Endothelial cell of umbilical vein (primary cell): Measurements from ENCODE around the gene MYH3. TPM values are rescaled to one million over a fixed set of nuclear protein-coding genes. Genes with fewer than 3 reads are reported as not detected.

Source experiments
- BruUV-seq: library from RNA; stranded (reverse); fragments of 400-500 nt; replicated peaks from 2 replicates; lab custom pipeline; 2021; lab: Mats Ljungman, UMichigan
- CTCF ChIA-PET: fragments of 300-600, 350-600 bp; sonication (Branson Sonifier 250); formaldehyde crosslinking; loops from one replicate; lab custom pipeline; 2021; ENCODE audit warnings: antibody characterized with exemption, inconsistent platforms; lab: Charles Lee
- POLR2A ChIA-PET: fragments of 300-600, 350-600 bp; sonication (Branson Sonifier 250); formaldehyde crosslinking; loops from one replicate; lab custom pipeline; 2021; ENCODE audit warnings: antibody characterized with exemption, inconsistent platforms; lab: Charles Lee
- DNase-seq: peaks from one replicate; pipeline ENCODE4 v3.0.0-alpha.2; 2011; ENCODE audit warnings: low read depth, low spot score
- FAIRE-seq: peaks from 2 replicates; lab custom pipeline; 2011; peaks lifted over from hg19 to GRCh38; lab: Jason Lieb, UNC
- H2AFZ ChIP-seq: 2 replicates; pipeline ENCODE4 v1.6.0; 2012; ENCODE audit warnings: low read depth, low read length, control low read depth, inconsistent platforms
- H3K27ac ChIP-seq: 2 replicates; pipeline ENCODE4 v1.5.1; 2011; ENCODE audit warnings: low read depth, mild to moderate bottlenecking, control low read depth, low read length, moderate library complexity; ENCODE audit not compliant: insufficient read depth
- H3K27me3 ChIP-seq, 2 experiments: 2 replicates each; pipeline versions ENCODE4 v1.6.0 to v1.6.1; 2011; ENCODE audit warnings: low read length in 2 of 2, mixed read lengths in 1 of 2; ENCODE audit not compliant: control insufficient read depth in 2 of 2, insufficient read depth in 2 of 2
- H3K36me3 ChIP-seq, 2 experiments: 2 replicates in 1 of 2; 3 replicates in 1 of 2; pipeline ENCODE4 v1.5.1; 2011; ENCODE audit warnings: low read length in 2 of 2, mild to moderate bottlenecking in 1 of 2, moderate library complexity in 1 of 2; ENCODE audit not compliant: control insufficient read depth in 2 of 2, insufficient read depth in 2 of 2; ENCODE audit errors: extremely low read depth in 1 of 2
- H3K4me1 ChIP-seq: 3 replicates; pipeline ENCODE4 v1.5.1; 2011; ENCODE audit warnings: mild to moderate bottlenecking, low read length; ENCODE audit not compliant: control insufficient read depth, insufficient read depth; ENCODE audit errors: extremely low read depth
- H3K4me2 ChIP-seq: 2 replicates; pipeline ENCODE4 v1.6.1; 2011; ENCODE audit warnings: low read length, control low read depth, mixed read lengths; ENCODE audit not compliant: insufficient read depth
- H3K4me3 ChIP-seq, 3 experiments: fragments of 200-600 bp in 1 of 3; sonication (generic), shearing (Covaris generic) in 1 of 3; replicated peaks in 1 of 3; 2 replicates each; pipeline ENCODE4 v1.5.1; 2011 to 2016; ENCODE audit warnings: control low read depth in 3 of 3, low read length in 3 of 3, mild to moderate bottlenecking in 2 of 3, inconsistent platforms in 1 of 3, low read depth in 1 of 3, moderate library complexity in 1 of 3; ENCODE audit not compliant: insufficient read depth in 1 of 3
- H3K79me2 ChIP-seq: 2 replicates; pipeline ENCODE4 v1.6.0; 2012; ENCODE audit warnings: low read length, inconsistent platforms; ENCODE audit not compliant: control insufficient read depth, insufficient read depth
- H3K9ac ChIP-seq: replicated peaks from 2 replicates; pipeline ENCODE3; 2011; ENCODE audit warnings: low read length, control low read depth; ENCODE audit not compliant: insufficient read depth; ENCODE audit errors: extremely low read depth
- H3K9me1 ChIP-seq: replicated peaks from 3 replicates; pipeline ENCODE4 v1.6.0; 2011; ENCODE audit warnings: mild to moderate bottlenecking, low read length; ENCODE audit not compliant: control insufficient read depth, insufficient read depth; ENCODE audit errors: extremely low read depth
- H3K9me3 ChIP-seq: replicated peaks from 2 replicates; pipeline ENCODE4 v1.5.1; 2012; ENCODE audit warnings: low read length, inconsistent platforms; ENCODE audit not compliant: control insufficient read depth, insufficient read depth
- H4K20me1 ChIP-seq: replicated peaks from 2 replicates; pipeline ENCODE3; 2011; ENCODE audit warnings: mild to moderate bottlenecking, low read length; ENCODE audit not compliant: control insufficient read depth, insufficient read depth; ENCODE audit errors: extremely low read depth
- EZH2 ChIP-seq: IDR thresholded peaks from 2 replicates; pipeline ENCODE4 v1.6.1; 2012; ENCODE audit warnings: borderline replicate concordance, low read depth, mild to moderate bottlenecking, moderate library complexity, low read length, inconsistent platforms; ENCODE audit not compliant: severe bottlenecking
- FOS ChIP-seq: IDR thresholded peaks from 2 replicates; pipeline ENCODE4 v1.6.1; 2011; ENCODE audit warnings: mild to moderate bottlenecking, low read length, moderate library complexity, borderline replicate concordance; ENCODE audit not compliant: insufficient read depth
- GATA2 ChIP-seq: IDR thresholded peaks from 2 replicates; pipeline ENCODE4 v1.7.0; 2011; ENCODE audit warnings: low read depth, mild to moderate bottlenecking, moderate library complexity, mixed read lengths, low read length; ENCODE audit not compliant: insufficient read length, insufficient read depth
- JUN ChIP-seq: IDR thresholded peaks from 2 replicates; pipeline ENCODE4 v1.6.1; 2011; ENCODE audit warnings: borderline replicate concordance, low read depth; ENCODE audit not compliant: insufficient read length, insufficient read depth
- MYC ChIP-seq: IDR thresholded peaks from one replicate; pipeline ENCODE4 v1.6.1; 2011; ENCODE audit warnings: mild to moderate bottlenecking, low read depth, low read length
- POLR2A ChIP-seq: IDR thresholded peaks from 2 replicates; pipeline ENCODE4 v1.6.1; 2012; ENCODE audit warnings: low read depth, mild to moderate bottlenecking, control low read depth, low read length
- POLR2AphosphoS5 ChIP-seq: IDR thresholded peaks from 2 replicates; pipeline ENCODE4 v1.6.1; 2012; ENCODE audit warnings: low read depth, mild to moderate bottlenecking, control low read depth, low read length, moderate library complexity; ENCODE audit not compliant: insufficient read depth
- dilution Hi-C: fragments of 300-500 bp; cut with MboI; formaldehyde crosslinking; loops from one replicate; pipeline ENCODE4 v1.15.0; 2019; ENCODE audit warnings: low sequenced_read_pairs; ENCODE audit not compliant: extremely low pct_ligation_motif_present
- intact Hi-C: fragments of 100-400 bp; cut with micrococcal nuclease; formaldehyde crosslinking; loops from one replicate; pipeline ENCODE4 v1.10.0; 2022
- polyA plus RNA-seq, 4 experiments: library from polyadenylated mRNA; depleted of rRNA in 3 of 4; stranded (reverse) in 3 of 4; unstranded in 1 of 4; fragments of >200 nt; gene quantifications; 2 replicates each; pipeline versions ENCODE4 v1.2.1 to v1.2.3, GENCODE V29; 2011 to 2012; ENCODE audit warnings: missing spikeins in 1 of 4
- total RNA-seq: library from RNA; stranded (reverse); gene quantifications from 2 replicates; pipeline ENCODE4 v1.2.3, GENCODE V29; 2021
- TF ChIP-seq, protein P1 (sequence below): IDR thresholded peaks from 2 replicates; pipeline ENCODE4 v1.6.1; 2011; ENCODE audit not compliant: insufficient read depth, insufficient read length
- TF ChIP-seq, protein P2 (sequence below), 2 donors: IDR thresholded peaks; 1 replicate in 1 of 2; 2 replicates in 1 of 2; pipeline ENCODE4 v1.5.1; 2011; ENCODE audit warnings: low read length in 2 of 2, mild to moderate bottlenecking in 2 of 2, moderate library complexity in 2 of 2, control low read depth in 1 of 2, inconsistent platforms in 1 of 2, low read depth in 1 of 2; ENCODE audit not compliant: insufficient read depth in 1 of 2; ENCODE audit errors: extremely low read depth in 1 of 2

Gene MYH3
- total and polyA plus RNA-seq, 2 donors (not counting 3 experiments of a cell fraction or from before 2014, with no cell fraction given): 0.65 to 0.73 TPM

DNA sequence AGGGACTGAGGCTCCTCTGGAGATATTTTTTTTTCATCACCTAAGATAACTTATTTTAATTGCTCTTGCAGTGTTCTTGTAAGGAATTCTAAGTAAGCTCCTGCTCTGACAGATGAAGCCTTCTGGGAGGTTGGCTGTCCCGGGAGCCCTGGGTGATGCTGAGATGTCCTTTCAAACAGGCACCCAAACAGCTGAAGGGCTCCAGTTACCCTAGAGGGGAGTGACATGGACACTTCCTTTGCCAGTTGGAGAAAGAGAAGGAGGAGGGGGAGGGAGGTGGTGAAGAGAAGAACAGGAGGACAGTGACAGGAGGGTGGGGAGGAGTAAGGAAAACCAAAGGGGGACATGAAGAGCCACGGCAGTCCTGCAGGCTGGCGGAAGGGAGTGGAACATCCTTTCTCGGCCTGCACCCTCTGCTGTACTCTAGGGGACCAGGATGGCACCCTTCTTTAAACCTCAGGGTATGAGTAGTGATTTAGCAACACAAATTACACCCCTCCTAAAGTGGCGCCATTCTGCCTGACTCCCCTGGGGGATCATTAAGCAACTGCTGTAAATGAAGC is 51.8 kb downstream of the MYH3 start:
- BruUV-seq: no TSS peak
- dilution Hi-C loops: no loop called here
- no peaks in the 10 kb centered on the region for H3K79me2 ChIP-seq
- H3K4me3 ChIP-seq: no peak overlapping the region
- no peak overlapping the region for H3K4me2 ChIP-seq
- no peak for DNase-seq
- TF ChIP-seq JUN (no peak), POLR2A (no peak), FOS (no peak), POLR2AphosphoS5 (no peak), EZH2 (no peak), MYC (no peak), GATA2 (no peak)
- TF ChIP-seq, protein P1, sequence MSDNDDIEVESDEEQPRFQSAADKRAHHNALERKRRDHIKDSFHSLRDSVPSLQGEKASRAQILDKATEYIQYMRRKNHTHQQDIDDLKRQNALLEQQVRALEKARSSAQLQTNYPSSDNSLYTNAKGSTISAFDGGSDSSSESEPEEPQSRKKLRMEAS: no peak
- TF ChIP-seq, protein P2, sequence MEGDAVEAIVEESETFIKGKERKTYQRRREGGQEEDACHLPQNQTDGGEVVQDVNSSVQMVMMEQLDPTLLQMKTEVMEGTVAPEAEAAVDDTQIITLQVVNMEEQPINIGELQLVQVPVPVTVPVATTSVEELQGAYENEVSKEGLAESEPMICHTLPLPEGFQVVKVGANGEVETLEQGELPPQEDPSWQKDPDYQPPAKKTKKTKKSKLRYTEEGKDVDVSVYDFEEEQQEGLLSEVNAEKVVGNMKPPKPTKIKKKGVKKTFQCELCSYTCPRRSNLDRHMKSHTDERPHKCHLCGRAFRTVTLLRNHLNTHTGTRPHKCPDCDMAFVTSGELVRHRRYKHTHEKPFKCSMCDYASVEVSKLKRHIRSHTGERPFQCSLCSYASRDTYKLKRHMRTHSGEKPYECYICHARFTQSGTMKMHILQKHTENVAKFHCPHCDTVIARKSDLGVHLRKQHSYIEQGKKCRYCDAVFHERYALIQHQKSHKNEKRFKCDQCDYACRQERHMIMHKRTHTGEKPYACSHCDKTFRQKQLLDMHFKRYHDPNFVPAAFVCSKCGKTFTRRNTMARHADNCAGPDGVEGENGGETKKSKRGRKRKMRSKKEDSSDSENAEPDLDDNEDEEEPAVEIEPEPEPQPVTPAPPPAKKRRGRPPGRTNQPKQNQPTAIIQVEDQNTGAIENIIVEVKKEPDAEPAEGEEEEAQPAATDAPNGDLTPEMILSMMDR (IDR thresholded peaks at IDR 0.05; ENCODE audit: extremely low read depth in 1 of 2, insufficient read depth in 1 of 2, low read depth in 1 of 2, low read length in 2 of 2): no peak
- no peak overlapping the region for H2AFZ ChIP-seq
- no peaks in the 10 kb centered on the region for H3K36me3 ChIP-seq
- H3K4me1 ChIP-seq: no peaks in the 10 kb centered on the region
- no peaks in the 10 kb centered on the region for H4K20me1 ChIP-seq
- ChIA-PET CTCF (interaction anchor here (2.0 kb wide), 1 partner anchor 10 kb away, joined by 8 read pairs; no protein-coding TSS in a partner anchor), POLR2A (no interaction called here)
- intact Hi-C loops: no loop called here
- H3K9me1 ChIP-seq: no peaks in the 10 kb centered on the region
- no peaks in the 10 kb centered on the region for H3K9me3 ChIP-seq
- H3K27me3 ChIP-seq: no peaks in the 10 kb centered on the region
- no peak for FAIRE-seq
- no peak overlapping the region for H3K9ac ChIP-seq
- no peak overlapping the region for H3K27ac ChIP-seq
